HCT116 (cell line): ENCODE measurements around the gene ABCC11. TPM values are rescaled to one million over a fixed set of nuclear protein-coding genes. Genes with fewer than 3 reads are reported as not detected.

Experiments
- ATAC-seq: fragments of 200-7000 bp; cut with Tn5 transposase; 2 replicates; pipeline ENCODE4 v1.9.1; 2020; ENCODE audit warnings: mild to moderate bottlenecking, moderate library complexity
- BruUV-seq: library from RNA; stranded (reverse); fragments of 400-500 nt; replicated peaks from 2 replicates; lab custom pipeline; 2021; lab: Mats Ljungman, UMichigan
- CTCF ChIA-PET: fragments of 300-600 bp; sonication (Branson Sonifier 250); formaldehyde crosslinking; loops from one replicate; lab custom pipeline; 2021; ENCODE audit warnings: antibody characterized with exemption; lab: Charles Lee
- POLR2A ChIA-PET: fragments of 300-600, 350-600 bp; sonication (Branson Sonifier 250); formaldehyde crosslinking; loops from one replicate; lab custom pipeline; 2021; ENCODE audit warnings: antibody characterized with exemption; lab: Charles Lee
- RAD21 ChIA-PET, 2 experiments: fragments of 300-600 bp; sonication (Branson Sonifier 250); formaldehyde crosslinking; loops; one replicate each; lab custom pipeline; 2023; ENCODE audit warnings: low total read pairs in 2 of 2; ENCODE audit not compliant: uncharacterized antibody in 2 of 2, unreplicated experiment in 2 of 2, low non-redundant PET in 1 of 2; lab: Charles Lee
- DNase-seq: peaks from one replicate; pipeline ENCODE4 v3.0.0-alpha.2; 2010; ENCODE audit warnings: low read depth, low spot score
- H2AFZ ChIP-seq: fragments of 200-600 bp; shearing (Covaris generic), sonication (generic); 2 replicates; pipeline ENCODE4 v1.6.1; 2017; ENCODE audit warnings: low read depth, mixed run types, mixed read lengths, antibody characterized with exemption, low read length; ENCODE audit not compliant: poor library complexity, severe bottlenecking
- H3K27ac ChIP-seq: 2 replicates; pipeline ENCODE4 v1.5.1; 2012; ENCODE audit warnings: low read depth, low read length
- H3K27me3 ChIP-seq: fragments of 200-600 bp; sonication (generic); 2 replicates; pipeline ENCODE4 v1.6.1; 2016; ENCODE audit warnings: mixed run types, low read length, mixed read lengths; ENCODE audit not compliant: insufficient read depth
- H3K36me3 ChIP-seq, 2 experiments: fragments of 200-500 bp in 1 of 2; fragments of 200-600 bp in 1 of 2; sonication (Bioruptor generic) in 1 of 2; sonication (generic) in 1 of 2; 2 replicates each; pipeline versions ENCODE4 v1.5.1 to v1.6.1; 2014 to 2016; ENCODE audit warnings: low read length in 2 of 2, inconsistent platforms in 1 of 2, mixed read lengths in 1 of 2, mixed run types in 1 of 2; ENCODE audit not compliant: insufficient read depth in 2 of 2, control insufficient read depth in 1 of 2
- H3K4me1 ChIP-seq, 2 experiments: fragments of 200-600 bp in 1 of 2; sonication (generic) in 1 of 2; 2 replicates each; pipeline versions ENCODE4 v1.5.1 to v1.6.1; 2012 to 2017; ENCODE audit warnings: low read length in 2 of 2, inconsistent platforms in 1 of 2, mild to moderate bottlenecking in 1 of 2, mixed read lengths in 1 of 2, mixed run types in 1 of 2, moderate library complexity in 1 of 2; ENCODE audit not compliant: insufficient read depth in 2 of 2, control insufficient read depth in 1 of 2
- H3K4me2 ChIP-seq: fragments of 200-600 bp; sonication (generic); 2 replicates; pipeline ENCODE4 v1.6.1; 2017; ENCODE audit warnings: mixed run types, low read length, mixed read lengths
- H3K4me3 ChIP-seq, 2 experiments: fragments of 200-600 bp in 1 of 2; sonication (generic) in 1 of 2; replicated peaks in 1 of 2; 2 replicates each; pipeline ENCODE4 v1.5.1; 2011 to 2016; ENCODE audit warnings: low read length in 2 of 2, control low read depth in 1 of 2, low read depth in 1 of 2, mild to moderate bottlenecking in 1 of 2, mixed read lengths in 1 of 2, mixed run types in 1 of 2
- H3K79me2 ChIP-seq: fragments of 200-600 bp; sonication (generic); 2 replicates; pipeline ENCODE4 v1.6.1; 2017; ENCODE audit warnings: mild to moderate bottlenecking, mixed run types, low read length, moderate library complexity, mixed read lengths; ENCODE audit not compliant: insufficient read depth
- H3K9ac ChIP-seq: fragments of 200-600 bp; sonication (generic); 2 replicates; pipeline ENCODE4 v1.6.1; 2016; ENCODE audit warnings: low read length, mixed read lengths
- H3K9me2 ChIP-seq: fragments of 200-600 bp; sonication (generic), shearing (Covaris generic); 2 replicates; pipeline ENCODE4 v1.6.1; 2017; ENCODE audit warnings: mixed run types, mild to moderate bottlenecking, moderate library complexity; ENCODE audit not compliant: insufficient read depth
- H3K9me3 ChIP-seq, 2 experiments: fragments of 200-500 bp in 1 of 2; fragments of 200-600 bp in 1 of 2; sonication (Bioruptor generic) in 1 of 2; sonication (generic) in 1 of 2; 2 replicates each; pipeline ENCODE4 v1.6.1; 2014 to 2017; ENCODE audit warnings: low read length in 2 of 2, mixed read lengths in 2 of 2, inconsistent platforms in 1 of 2, low read depth in 1 of 2, mild to moderate bottlenecking in 1 of 2, mixed run types in 1 of 2, moderate library complexity in 1 of 2; ENCODE audit not compliant: control insufficient read depth in 1 of 2, insufficient read depth in 1 of 2
- H4K20me1 ChIP-seq: fragments of 200-600 bp; sonication (generic), shearing (Covaris generic); 2 replicates; pipeline ENCODE4 v1.6.1; 2017; ENCODE audit warnings: mixed run types, mild to moderate bottlenecking, moderate library complexity; ENCODE audit not compliant: insufficient read depth
- CBX3 ChIP-seq: IDR thresholded peaks from 2 replicates; pipeline ENCODE4 v1.6.1; 2012; ENCODE audit warnings: low read depth
- CEBPB ChIP-seq: IDR thresholded peaks from 2 replicates; pipeline ENCODE4 v1.6.1; 2012; ENCODE audit warnings: low read depth
- EGR1 ChIP-seq: IDR thresholded peaks from 2 replicates; pipeline ENCODE4 v1.6.1; 2012; ENCODE audit warnings: low read depth
- ELF1 ChIP-seq: IDR thresholded peaks from 2 replicates; pipeline ENCODE4 v1.6.1; 2012; ENCODE audit warnings: low read depth, borderline replicate concordance
- EZH2 ChIP-seq: fragments of 200-600 bp; sonication (generic); IDR thresholded peaks from 2 replicates; pipeline ENCODE4 v1.6.1; 2017; ENCODE audit warnings: antibody characterized with exemption, mixed run types
- FOSL1 ChIP-seq: IDR thresholded peaks from 2 replicates; pipeline ENCODE4 v1.6.1; 2012; ENCODE audit warnings: low read depth
- JUND ChIP-seq: IDR thresholded peaks from 2 replicates; pipeline ENCODE4 v1.6.1; 2012
- POLR2AphosphoS5 ChIP-seq: IDR thresholded peaks from 2 replicates; pipeline ENCODE4 v1.6.1; 2011; ENCODE audit warnings: mild to moderate bottlenecking, low read depth, low read length, moderate library complexity
- SP1 ChIP-seq: IDR thresholded peaks from 2 replicates; pipeline ENCODE4 v1.6.1; 2012; ENCODE audit warnings: low read depth
- ZFX ChIP-seq: fragments of 450-650 bp; IDR thresholded peaks from 2 replicates; pipeline ENCODE4 v1.6.1; 2017
- ZNF274 ChIP-seq: fragments of 200-500 bp; sonication (Bioruptor generic); IDR thresholded peaks from 2 replicates; pipeline ENCODE4 v1.6.1; 2014; ENCODE audit warnings: mild to moderate bottlenecking, low read depth, low read length, inconsistent platforms
- intact Hi-C: fragments of 100-400 bp; cut with micrococcal nuclease; formaldehyde crosslinking; loops from 2 replicates; pipeline ENCODE4 v1.10.0; 2022
- total RNA-seq: library from RNA; stranded (reverse); gene quantifications from one replicate; pipeline ENCODE4 v1.2.1, GENCODE V29; 2021; ENCODE audit not compliant: unreplicated experiment
- TF ChIP-seq, protein P1 (sequence below): IDR thresholded peaks from 2 replicates; pipeline ENCODE4 v1.6.1; 2011; ENCODE audit warnings: mild to moderate bottlenecking, low read length, moderate library complexity; ENCODE audit not compliant: insufficient replicate concordance; ENCODE audit errors: extremely low read depth
- TF ChIP-seq, protein P2 (sequence below): IDR thresholded peaks from 2 replicates; pipeline ENCODE4 v1.6.1; 2012
- TF ChIP-seq, protein P3 (sequence below), 3 experiments: fragments of 200-600 bp in 1 of 3; sonication (generic) in 1 of 3; IDR thresholded peaks in 2 of 3; conservative IDR thresholded peaks in 1 of 3; 2 replicates each; pipeline ENCODE4 v1.5.1; 2012 to 2017; ENCODE audit warnings: low read depth in 2 of 3, low read length in 2 of 3, antibody characterized with exemption in 1 of 3, borderline replicate concordance in 1 of 3, control low read depth in 1 of 3, mild to moderate bottlenecking in 1 of 3, mixed read lengths in 1 of 3, mixed run types in 1 of 3, moderate library complexity in 1 of 3; ENCODE audit not compliant: insufficient read depth in 1 of 3

The ABCC11 gene
- total RNA-seq, 1 experiment from 2014 or later: 0.54 TPM

GRCh38 chr16:48126801-48127644 is 120.3 kb downstream of the ABCC11 start:
- ChIA-PET POLR2A (no interaction called here), CTCF (interaction anchor here (0.7 to 1.5 kb wide), 2 partner anchors 503 to 985 kb away, joined by 3 to 4 read pairs; no protein-coding TSS in a partner anchor), RAD21 (no interaction called here)
- Histone ChIP-seq H3K27me3 (no peaks in the 10 kb centered on the region), H2AFZ (no peak overlapping the region), H3K36me3 (no peaks in the 10 kb centered on the region), H3K4me3 (no peak overlapping the region), H3K4me2 (peak overlapping the region; percentile 7), H4K20me1 (no peaks in the 10 kb centered on the region), H3K79me2 (no peaks in the 10 kb centered on the region), H3K9me3 (no peaks in the 10 kb centered on the region), H3K9me2 (no peaks in the 10 kb centered on the region), H3K9ac (no peak overlapping the region)
- intact Hi-C loops: no loop called here
- no TSS peak for BruUV-seq
- ATAC-seq: no peak
- peak; percentile 37; the same call in 1 of the 2 replicates for TF ChIP-seq FOSL1
- peak; percentile 17; the same call in 1 of the 2 replicates for TF ChIP-seq JUND
- no peak for TF ChIP-seq ZNF274
- peak; percentile 31; the same call in 1 of the 2 replicates for TF ChIP-seq SP1
- TF ChIP-seq, all 23 proteins: peak for 3
- Histone ChIP-seq H3K4me1 (peaks cover 10 to 32% of the 10 kb centered on the region in 2 experiments), H3K27ac (no peak overlapping the region)
- no peak for DNase-seq

DNA sequence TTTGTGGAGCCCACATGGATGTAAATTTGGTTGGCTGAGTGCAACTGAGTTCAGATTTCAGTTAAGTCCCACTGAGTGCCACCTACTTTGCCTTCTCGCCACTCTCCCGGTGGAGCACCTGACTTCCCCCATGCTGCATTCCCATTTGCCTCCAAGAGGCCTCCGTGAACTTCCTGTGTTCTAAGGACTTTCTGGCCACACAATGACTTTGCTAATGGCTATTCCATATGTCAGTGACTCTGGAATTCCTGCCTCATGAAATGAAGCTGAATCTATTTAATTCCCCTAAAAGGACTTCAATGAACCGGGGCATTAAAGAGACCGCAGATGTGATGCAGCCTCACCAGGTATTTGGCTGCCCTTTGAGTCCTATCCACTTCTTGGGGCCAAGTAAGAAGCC is 121.5 kb downstream of the ABCC11 start:
- H3K9me2 ChIP-seq: no peaks in the 10 kb centered on the region
- H3K36me3 ChIP-seq: no peaks in the 10 kb centered on the region
- H3K4me3 ChIP-seq: no peak overlapping the region
- no peak for ATAC-seq
- H3K27ac ChIP-seq: no peak overlapping the region
- ChIA-PET POLR2A (no interaction called here), CTCF (interaction anchor here (1.5 kb wide), 1 partner anchor 984 kb away, joined by 4 read pairs; no protein-coding TSS in a partner anchor), RAD21 (no interaction called here)
- no TSS peak for BruUV-seq
- no peak overlapping the region for H3K9ac ChIP-seq
- H3K4me1 ChIP-seq: peaks cover 10 to 32% of the 10 kb centered on the region in 2 experiments
- H3K79me2 ChIP-seq: no peaks in the 10 kb centered on the region
- no peaks in the 10 kb centered on the region for H4K20me1 ChIP-seq
- no peak overlapping the region for H2AFZ ChIP-seq
- DNase-seq: no peak
- no peak overlapping the region for H3K4me2 ChIP-seq
- no peaks in the 10 kb centered on the region for H3K9me3 ChIP-seq
- no peaks in the 10 kb centered on the region for H3K27me3 ChIP-seq
- intact Hi-C loops: no loop called here
- TF ChIP-seq EZH2 (no peak), EGR1 (no peak), ELF1 (no peak), POLR2AphosphoS5 (no peak), SP1 (no peak), ZFX (no peak), CBX3 (no peak), CEBPB (no peak)
- TF ChIP-seq, protein P1, sequence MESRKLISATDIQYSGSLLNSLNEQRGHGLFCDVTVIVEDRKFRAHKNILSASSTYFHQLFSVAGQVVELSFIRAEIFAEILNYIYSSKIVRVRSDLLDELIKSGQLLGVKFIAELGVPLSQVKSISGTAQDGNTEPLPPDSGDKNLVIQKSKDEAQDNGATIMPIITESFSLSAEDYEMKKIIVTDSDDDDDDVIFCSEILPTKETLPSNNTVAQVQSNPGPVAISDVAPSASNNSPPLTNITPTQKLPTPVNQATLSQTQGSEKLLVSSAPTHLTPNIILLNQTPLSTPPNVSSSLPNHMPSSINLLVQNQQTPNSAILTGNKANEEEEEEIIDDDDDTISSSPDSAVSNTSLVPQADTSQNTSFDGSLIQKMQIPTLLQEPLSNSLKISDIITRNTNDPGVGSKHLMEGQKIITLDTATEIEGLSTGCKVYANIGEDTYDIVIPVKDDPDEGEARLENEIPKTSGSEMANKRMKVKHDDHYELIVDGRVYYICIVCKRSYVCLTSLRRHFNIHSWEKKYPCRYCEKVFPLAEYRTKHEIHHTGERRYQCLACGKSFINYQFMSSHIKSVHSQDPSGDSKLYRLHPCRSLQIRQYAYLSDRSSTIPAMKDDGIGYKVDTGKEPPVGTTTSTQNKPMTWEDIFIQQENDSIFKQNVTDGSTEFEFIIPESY: no peak
- TF ChIP-seq, protein P2, sequence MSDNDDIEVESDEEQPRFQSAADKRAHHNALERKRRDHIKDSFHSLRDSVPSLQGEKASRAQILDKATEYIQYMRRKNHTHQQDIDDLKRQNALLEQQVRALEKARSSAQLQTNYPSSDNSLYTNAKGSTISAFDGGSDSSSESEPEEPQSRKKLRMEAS: no peak
- TF ChIP-seq, protein P3, sequence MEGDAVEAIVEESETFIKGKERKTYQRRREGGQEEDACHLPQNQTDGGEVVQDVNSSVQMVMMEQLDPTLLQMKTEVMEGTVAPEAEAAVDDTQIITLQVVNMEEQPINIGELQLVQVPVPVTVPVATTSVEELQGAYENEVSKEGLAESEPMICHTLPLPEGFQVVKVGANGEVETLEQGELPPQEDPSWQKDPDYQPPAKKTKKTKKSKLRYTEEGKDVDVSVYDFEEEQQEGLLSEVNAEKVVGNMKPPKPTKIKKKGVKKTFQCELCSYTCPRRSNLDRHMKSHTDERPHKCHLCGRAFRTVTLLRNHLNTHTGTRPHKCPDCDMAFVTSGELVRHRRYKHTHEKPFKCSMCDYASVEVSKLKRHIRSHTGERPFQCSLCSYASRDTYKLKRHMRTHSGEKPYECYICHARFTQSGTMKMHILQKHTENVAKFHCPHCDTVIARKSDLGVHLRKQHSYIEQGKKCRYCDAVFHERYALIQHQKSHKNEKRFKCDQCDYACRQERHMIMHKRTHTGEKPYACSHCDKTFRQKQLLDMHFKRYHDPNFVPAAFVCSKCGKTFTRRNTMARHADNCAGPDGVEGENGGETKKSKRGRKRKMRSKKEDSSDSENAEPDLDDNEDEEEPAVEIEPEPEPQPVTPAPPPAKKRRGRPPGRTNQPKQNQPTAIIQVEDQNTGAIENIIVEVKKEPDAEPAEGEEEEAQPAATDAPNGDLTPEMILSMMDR (IDR thresholded peaks at IDR 0.05 in 2 of 3, conservative IDR thresholded peaks at IDR 0.05 in 1 of 3; ENCODE audit: borderline replicate concordance in 1 of 3, insufficient read depth in 1 of 3, low read depth in 2 of 3, low read length in 2 of 3): no peak
